Loucy (cell line): ENCODE results near the gene ZSWIM4.

Source experiments
- H2AFZ ChIP-seq: fragments of 200-600 bp; sonication (generic); 2 replicates; pipeline ENCODE4 v1.6.0; 2016; ENCODE audit warnings: antibody characterized with exemption, mild to moderate bottlenecking, low read length, moderate library complexity
- H3F3A ChIP-seq: fragments of 200-600 bp; 2 replicates; pipeline ENCODE4 v1.6.0; 2016; ENCODE audit warnings: antibody characterized with exemption, low read depth, mild to moderate bottlenecking
- H3K27me3 ChIP-seq: fragments of 200-600 bp; sonication (generic); 2 replicates; pipeline ENCODE4 v1.6.1; 2014; ENCODE audit warnings: low read length, mild to moderate bottlenecking; ENCODE audit not compliant: insufficient read depth, poor library complexity, severe bottlenecking
- H3K36me3 ChIP-seq: fragments of 200-600 bp; sonication (generic); 2 replicates; pipeline ENCODE4 v1.6.1; 2016; ENCODE audit warnings: low read length; ENCODE audit not compliant: insufficient read depth
- H3K4me1 ChIP-seq: fragments of 200-600 bp; sonication (generic); 2 replicates; pipeline ENCODE4 v1.5.1; 2014; ENCODE audit warnings: low read length, mild to moderate bottlenecking; ENCODE audit not compliant: insufficient read depth, poor library complexity, severe bottlenecking
- H3K4me2 ChIP-seq: fragments of 200-600 bp; sonication (generic); 2 replicates; pipeline ENCODE4 v1.6.0; 2014; ENCODE audit warnings: antibody characterized with exemption, low read length, low read depth, mild to moderate bottlenecking; ENCODE audit not compliant: poor library complexity, severe bottlenecking
- H3K4me3 ChIP-seq: fragments of 200-600 bp; sonication (generic); 2 replicates; pipeline ENCODE4 v1.5.1; 2014; ENCODE audit warnings: low read length, mild to moderate bottlenecking, mixed read lengths; ENCODE audit not compliant: poor library complexity, severe bottlenecking
- H3K79me2 ChIP-seq: fragments of 200-600 bp; sonication (generic); 2 replicates; pipeline ENCODE4 v1.6.1; 2014; ENCODE audit warnings: low read length; ENCODE audit not compliant: insufficient read depth
- H3K9ac ChIP-seq: fragments of 200-600 bp; sonication (generic); 2 replicates; pipeline ENCODE4 v1.6.0; 2014; ENCODE audit warnings: mild to moderate bottlenecking, low read depth, low read length, moderate library complexity; ENCODE audit not compliant: poor library complexity, severe bottlenecking
- H3K9me2 ChIP-seq: fragments of 200-600 bp; sonication (generic); replicated peaks from 2 replicates; pipeline ENCODE4 v1.6.1; 2016; ENCODE audit warnings: low read depth, low read length, mixed read lengths
- H3K9me3 ChIP-seq: fragments of 200-600 bp; sonication (generic); 2 replicates; pipeline ENCODE4 v1.6.1; 2014; ENCODE audit warnings: mild to moderate bottlenecking, antibody characterized with exemption, low read length, low read depth; ENCODE audit not compliant: insufficient read depth
- H4K20me1 ChIP-seq: fragments of 200-600 bp; sonication (generic); 2 replicates; pipeline ENCODE4 v1.6.0; 2014; ENCODE audit warnings: antibody characterized with exemption, low read length, mild to moderate bottlenecking; ENCODE audit not compliant: insufficient read depth, poor library complexity, severe bottlenecking
- CTCF ChIP-seq: fragments of 200-600 bp; sonication (generic); conservative IDR thresholded peaks from 2 replicates; pipeline ENCODE4 v1.5.1; 2014; ENCODE audit warnings: mild to moderate bottlenecking, antibody characterized with exemption, low read length
- EZH2phosphoT487 ChIP-seq: fragments of 200-600 bp; IDR thresholded peaks from 2 replicates; pipeline ENCODE4 v1.6.1; 2018; ENCODE audit warnings: antibody characterized with exemption, mild to moderate bottlenecking, moderate library complexity, borderline replicate concordance

Gene ZSWIM4

GRCh38 chr19:13794757-13795589 lies at the start of gene ZSWIM4:
Gene ZSWIM4, plus strand, starts transcription at chr19:13795443. Its CDS starts 206 bp downstream, at chr19:13795649.
- H3K4me2 ChIP-seq, result peak within 1 kb of the TSS; percentile 88
- H3K4me1 ChIP-seq, result peaks cover 19% of the 10 kb centered on the region
- peak within 1 kb of the TSS; percentile 90 for H3K4me3 ChIP-seq
- peaks cover 16% of the 10 kb centered on the region; the same call in 1 of the 2 replicates for H3K79me2 ChIP-seq
- TF ChIP-seq EZH2phosphoT487, result no peak
- TF ChIP-seq CTCF, result no peak
- H3F3A ChIP-seq, result no peaks in the 10 kb centered on the region
- H2AFZ ChIP-seq, result peak within 1 kb of the TSS; percentile 98
- H3K36me3 ChIP-seq, result no peaks in the 10 kb centered on the region
- no peaks in the 10 kb centered on the region for H4K20me1 ChIP-seq
- H3K9me3 ChIP-seq, result no peaks in the 10 kb centered on the region
- peak within 1 kb of the TSS; percentile 78 for H3K9ac ChIP-seq
- H3K27me3 ChIP-seq, result no peaks in the 10 kb centered on the region
- no peaks in the 10 kb centered on the region for H3K9me2 ChIP-seq

- Histone ChIP-seq H3K9me3 (no peaks in the 10 kb centered on the region), H2AFZ (peak overlapping the region; percentile 71; the same call in 1 of the 2 replicates)
Measured at GRCh38 chr19:13747098-13747453, 48.2 kb upstream of the ZSWIM4 start.

GRCh38 chr19:13748169-13748828 lies 46.9 kb upstream of the ZSWIM4 start:
- Histone ChIP-seq H3K9me3 (no peaks in the 10 kb centered on the region), H3K4me3 (peak overlapping the region; percentile 90), H3K9ac (peak overlapping the region; percentile 91), H3K27me3 (no peaks in the 10 kb centered on the region), H3F3A (no peaks in the 10 kb centered on the region), H4K20me1 (no peaks in the 10 kb centered on the region), H3K9me2 (no peaks in the 10 kb centered on the region), H3K4me1 (peaks cover 11% of the 10 kb centered on the region), H3K4me2 (peak overlapping the region; percentile 98), H2AFZ (peak overlapping the region; percentile 68), H3K79me2 (peaks cover 29% of the 10 kb centered on the region), H3K36me3 (peaks cover 3% of the 10 kb centered on the region; the same call in 1 of the 2 replicates)
- no peak for TF ChIP-seq EZH2phosphoT487
- TF ChIP-seq CTCF, result no peak

More at GRCh38 chr19:13747098-13747453, 48.2 kb upstream of the ZSWIM4 start:
- H3K9ac ChIP-seq, result no peak overlapping the region
- H3K4me3 ChIP-seq, result peak overlapping the region; percentile 90
- no peaks in the 10 kb centered on the region for H4K20me1 ChIP-seq
- H3K27me3 ChIP-seq, result no peaks in the 10 kb centered on the region
- no peaks in the 10 kb centered on the region; the same call in 1 of the 2 replicates for H3K36me3 ChIP-seq
- H3K4me2 ChIP-seq, result peak overlapping the region; percentile 52
- H3K79me2 ChIP-seq, result peaks cover 29% of the 10 kb centered on the region
- TF ChIP-seq EZH2phosphoT487, result no peak
- no peaks in the 10 kb centered on the region for H3F3A ChIP-seq
- H3K4me1 ChIP-seq, result peaks cover 11% of the 10 kb centered on the region
- no peaks in the 10 kb centered on the region for H3K9me2 ChIP-seq
